Immature natural killer cell (primary cell): Measurements from ENCODE around the gene MAGEA11. TPM values are rescaled to one million over a fixed set of nuclear protein-coding genes. Genes with fewer than 3 reads are reported as not detected.
"Not testable (repeated sequence)": the region's sequence is repeated elsewhere in the genome, so short reads cannot be mapped to it uniquely, and the experiment has no call there.

Experiments
- DNase-seq, 3 donors: peaks; one replicate each; pipeline ENCODE4 v3.0.0; 2022; ENCODE audit warnings: mixed read lengths in 1 of 3
- H3K27ac Mint-ChIP-seq, 6 donors: one replicate each; pipeline ENCODE4 v1.8.0; 2020; ENCODE audit warnings: mixed read lengths in 6 of 6, mild to moderate bottlenecking in 5 of 6, inconsistent platforms in 4 of 6, moderate library complexity in 3 of 6
- H3K27me3 Mint-ChIP-seq, 3 donors: one replicate each; pipeline ENCODE4 v1.8.0; 2020 to 2021; ENCODE audit warnings: low read depth in 3 of 3, mild to moderate bottlenecking in 3 of 3, mixed read lengths in 3 of 3, moderate library complexity in 3 of 3, inconsistent platforms in 1 of 3
- H3K36me3 Mint-ChIP-seq, 3 donors: one replicate each; pipeline ENCODE4 v1.8.0; 2020; ENCODE audit warnings: mixed read lengths in 3 of 3, inconsistent platforms in 2 of 3, mild to moderate bottlenecking in 2 of 3
- H3K4me1 Mint-ChIP-seq, 2 donors: one replicate each; pipeline ENCODE4 v1.8.0; 2020; ENCODE audit warnings: inconsistent platforms in 2 of 2, mild to moderate bottlenecking in 2 of 2, mixed read lengths in 2 of 2, moderate library complexity in 1 of 2
- H3K4me3 Mint-ChIP-seq, 5 donors: one replicate each; pipeline ENCODE4 v1.8.0; 2020; ENCODE audit warnings: mild to moderate bottlenecking in 5 of 5, mixed read lengths in 5 of 5, inconsistent platforms in 3 of 5, moderate library complexity in 3 of 5
- H3K9me3 Mint-ChIP-seq, 6 donors: one replicate each; pipeline ENCODE4 v1.8.0; 2020; ENCODE audit warnings: mild to moderate bottlenecking in 6 of 6, mixed read lengths in 6 of 6, inconsistent platforms in 4 of 6, moderate library complexity in 3 of 6
- polyA plus RNA-seq, 3 donors: library from polyadenylated mRNA; unstranded; fragments of 300-500 nt; fragmentation: Illumina TruSeq; gene quantifications; one replicate each; pipeline ENCODE4 v1.2.3, GENCODE V29; 2021

Gene MAGEA11
- polyA plus RNA-seq, 3 donors from 2014 or later = not detected

GRCh38 chrX:149742269-149742668 lies 30.4 kb downstream of the MAGEA11 start:
- not testable (repeated sequence) for H3K4me1 Mint-ChIP-seq, H3K4me3 Mint-ChIP-seq, H3K27ac Mint-ChIP-seq, H3K9me3 Mint-ChIP-seq, H3K36me3 Mint-ChIP-seq, H3K27me3 Mint-ChIP-seq, DNase-seq

- not testable (repeated sequence) for DNase-seq, H3K27ac Mint-ChIP-seq, H3K27me3 Mint-ChIP-seq, H3K4me1 Mint-ChIP-seq, H3K4me3 Mint-ChIP-seq, H3K36me3 Mint-ChIP-seq, H3K9me3 Mint-ChIP-seq
Measured at GRCh38 chrX:149746390-149747007, 34.6 kb downstream of the MAGEA11 start.

GRCh38 chrX:149757206-149758067 lies 45.6 kb downstream of the MAGEA11 start:
- Mint-ChIP-seq H3K4me1 (peaks cover 0 to 1% of the 10 kb centered on the region in 2 donors), H3K9me3 (no peaks in the 10 kb centered on the region), H3K27ac (no peak overlapping the region), H3K27me3 (peaks cover 0 to 4% (median 2%) of the 10 kb centered on the region in 3 donors), H3K36me3 (no peaks in the 10 kb centered on the region), H3K4me3 (no peak overlapping the region)
- no peak for DNase-seq

- Mint-ChIP-seq H3K4me1 (peaks cover under 1 to 1% of the 10 kb centered on the region in 2 donors), H3K27ac (no peak overlapping the region), H3K9me3 (no peaks in the 10 kb centered on the region), H3K36me3 (no peaks in the 10 kb centered on the region), H3K27me3 (peaks cover 0 to 4% (median 2%) of the 10 kb centered on the region in 3 donors), H3K4me3 (no peak overlapping the region)
- no peak for DNase-seq
Measured at GRCh38 chrX:149758068-149758714, 46.3 kb downstream of the MAGEA11 start.

GRCh38 chrX:149758715-149759078 lies 46.8 kb downstream of the MAGEA11 start:
- H3K27ac Mint-ChIP-seq, DNase-seq, H3K4me1 Mint-ChIP-seq, H3K36me3 Mint-ChIP-seq, H3K4me3 Mint-ChIP-seq, H3K9me3 Mint-ChIP-seq, H3K27me3 Mint-ChIP-seq: not testable (repeated sequence)

- Mint-ChIP-seq H3K4me1 (peaks cover 3 to 10% of the 10 kb centered on the region in 2 donors), H3K4me3 (peak overlapping the region in 2 of 5 donors; percentile 57 to 67), H3K27ac (no peak overlapping the region), H3K9me3 (no peaks in the 10 kb centered on the region), H3K27me3 (peaks cover 0 to 8% (median 2%) of the 10 kb centered on the region in 3 donors), H3K36me3 (no peaks in the 10 kb centered on the region)
- DNase-seq = no peak
Measured at GRCh38 chrX:149759824-149760223, 48.0 kb downstream of the MAGEA11 start.

- Mint-ChIP-seq H3K4me1 (peaks cover 3 to 10% of the 10 kb centered on the region in 2 donors), H3K9me3 (no peaks in the 10 kb centered on the region), H3K27me3 (peaks cover 0 to 8% (median 3%) of the 10 kb centered on the region in 3 donors), H3K4me3 (no peak overlapping the region), H3K36me3 (no peaks in the 10 kb centered on the region), H3K27ac (no peak overlapping the region)
- no peak for DNase-seq
Measured at GRCh38 chrX:149760965-149761364, 49.1 kb downstream of the MAGEA11 start.

GRCh38 chrX:149761858-149762674 lies 50.2 kb downstream of the MAGEA11 start:
- not testable (repeated sequence) for DNase-seq, H3K4me1 Mint-ChIP-seq, H3K9me3 Mint-ChIP-seq, H3K36me3 Mint-ChIP-seq, H3K4me3 Mint-ChIP-seq, H3K27ac Mint-ChIP-seq, H3K27me3 Mint-ChIP-seq

- Mint-ChIP-seq H3K27ac (peak overlapping the region in 1 of 6 donors; percentile 40), H3K9me3 (no peaks in the 10 kb centered on the region), H3K27me3 (peaks cover 0 to 8% (median 3%) of the 10 kb centered on the region in 3 donors), H3K4me1 (peaks cover 3 to 10% of the 10 kb centered on the region in 2 donors), H3K36me3 (no peaks in the 10 kb centered on the region), H3K4me3 (no peak overlapping the region)
- no peak for DNase-seq
Measured at GRCh38 chrX:149762696-149763614, 51.1 kb downstream of the MAGEA11 start.

Other genes with a start within 250 kb of the MAGEA11 start
- 100 to 1,000 TPM; 143 to 230 (median 163) TPM for gene IDS, start 206.8 kb upstream of the MAGEA11 start, polyA plus RNA-seq
- gene EOLA1, start 171.0 kb upstream of the MAGEA11 start, polyA plus RNA-seq = 10 to 100 TPM; 39.9 to 58.6 (median 45.7) TPM
- not detected for gene HSFX3, start 162.1 kb upstream of the MAGEA11 start, polyA plus RNA-seq
- gene MAGEA9B, start 124.6 kb upstream of the MAGEA11 start, polyA plus RNA-seq = not detected
- gene HSFX2, start 116.7 kb upstream of the MAGEA11 start, polyA plus RNA-seq = not detected
- 10 to 100 TPM; 24.3 to 40.8 (median 27.3) TPM for gene TMEM185A, start 80.3 kb upstream of the MAGEA11 start, polyA plus RNA-seq
- under 1 TPM in 1 of 3 donors, not detected in 2; 0.26 TPM for gene HSFX1, start 62.0 kb downstream of the MAGEA11 start, polyA plus RNA-seq
- not detected for gene MAGEA9, start 69.9 kb downstream of the MAGEA11 start, polyA plus RNA-seq
- gene MAGEA8, start 169.1 kb downstream of the MAGEA11 start, polyA plus RNA-seq = not detected
- not detected for gene HSFX4, start 217.5 kb downstream of the MAGEA11 start, polyA plus RNA-seq
- 10 to 100 TPM; 38.6 to 65.1 (median 51.5) TPM for gene EOLA2, start 226.4 kb downstream of the MAGEA11 start, polyA plus RNA-seq